Neural cell (in vitro differentiated cells): ENCODE data around the gene BCAR3. TPM values are rescaled to one million over a fixed set of nuclear protein-coding genes. Genes with fewer than 3 reads are reported as not detected.
"Not testable (repeated sequence)": the region's sequence is repeated elsewhere in the genome, so short reads cannot be mapped to it uniquely, and the experiment has no call there.

ENCODE experiments used
- H2AFZ ChIP-seq: fragments of 200-600, 300-800 bp; sonication (generic), shearing (Covaris generic); 2 replicates; pipeline ENCODE4 v1.6.0; 2014; ENCODE audit warnings: low read depth, mild to moderate bottlenecking, antibody characterized with exemption, low read length, moderate library complexity
- H3F3A ChIP-seq: fragments of 200-600 bp; shearing (Covaris generic); 2 replicates; pipeline ENCODE4 v1.6.1; 2016; ENCODE audit warnings: mild to moderate bottlenecking, moderate library complexity, mixed read lengths, antibody characterized with exemption, low read length; ENCODE audit not compliant: insufficient read depth, poor library complexity, severe bottlenecking
- H3K27ac ChIP-seq: fragments of 200-600, 300-800 bp; sonication (generic), shearing (Covaris generic); 2 replicates; pipeline ENCODE4 v1.5.1; 2014; ENCODE audit warnings: mild to moderate bottlenecking, low read length, moderate library complexity
- H3K27me3 ChIP-seq: fragments of 300-800, 200-600 bp; sonication (generic), shearing (Covaris generic); 2 replicates; pipeline ENCODE4 v1.6.0; 2014; ENCODE audit warnings: mild to moderate bottlenecking, low read depth, low read length, moderate library complexity; ENCODE audit not compliant: insufficient read depth
- H3K36me3 ChIP-seq: fragments of 300-800, 200-600 bp; sonication (generic), shearing (Covaris generic); 2 replicates; pipeline ENCODE4 v1.5.1; 2014; ENCODE audit warnings: mild to moderate bottlenecking, antibody characterized with exemption, low read length, moderate library complexity; ENCODE audit not compliant: insufficient read depth
- H3K4me2 ChIP-seq: fragments of 300-800, 200-600 bp; sonication (generic), shearing (Covaris generic); 2 replicates; pipeline ENCODE4 v1.6.0; 2014; ENCODE audit warnings: mild to moderate bottlenecking, low read length
- H3K4me3 ChIP-seq: fragments of 300-800, 200-600 bp; sonication (generic), shearing (Covaris generic); 2 replicates; pipeline ENCODE4 v1.5.1; 2014; ENCODE audit warnings: mild to moderate bottlenecking, low read length, moderate library complexity
- H3K79me2 ChIP-seq: fragments of 200-600 bp; shearing (Covaris generic); replicated peaks from 2 replicates; pipeline ENCODE4 v1.6.0; 2014; ENCODE audit warnings: mild to moderate bottlenecking, low read length, moderate library complexity; ENCODE audit not compliant: insufficient read depth
- H3K9ac ChIP-seq: fragments of 300-800, 200-600 bp; sonication (generic), shearing (Covaris generic); 2 replicates; pipeline ENCODE4 v1.6.1; 2016; ENCODE audit warnings: mild to moderate bottlenecking, low read length, mixed read lengths
- H3K9me2 ChIP-seq: fragments of 200-600 bp; shearing (Covaris generic); 2 replicates; pipeline ENCODE4 v1.6.1; 2016; ENCODE audit warnings: mild to moderate bottlenecking, low read length, mixed read lengths; ENCODE audit not compliant: insufficient read depth
- H3K9me3 ChIP-seq: fragments of 200-600, 300-800 bp; sonication (generic), shearing (Covaris generic); 2 replicates; pipeline ENCODE4 v1.6.1; 2016; ENCODE audit warnings: mild to moderate bottlenecking, mixed run types, low read length, moderate library complexity, mixed read lengths
- H4K20me1 ChIP-seq: fragments of 200-600 bp; shearing (Covaris generic); 2 replicates; pipeline ENCODE4 v1.6.1; 2016; ENCODE audit warnings: mild to moderate bottlenecking, mixed run types; ENCODE audit not compliant: insufficient read depth
- EP300 ChIP-seq: fragments of 450-650 bp; conservative IDR thresholded peaks from 2 replicates; pipeline ENCODE4 v1.6.1; 2014; ENCODE audit warnings: antibody characterized with exemption, mild to moderate bottlenecking, moderate library complexity; ENCODE audit not compliant: poor library complexity, severe bottlenecking
- EZH2 ChIP-seq: fragments of 200-600, 300-800 bp; shearing (Covaris generic), sonication (generic); IDR thresholded peaks from 2 replicates; pipeline ENCODE4 v1.6.1; 2014; ENCODE audit warnings: antibody characterized with exemption, low read length, borderline replicate concordance, mild to moderate bottlenecking; ENCODE audit not compliant: insufficient read depth, poor library complexity, severe bottlenecking
- MXI1 ChIP-seq: fragments of 450-650 bp; conservative IDR thresholded peaks from 2 replicates; pipeline ENCODE4 v1.6.1; 2014; ENCODE audit warnings: antibody characterized with exemption, mild to moderate bottlenecking; ENCODE audit not compliant: poor library complexity, severe bottlenecking
- POLR2AphosphoS5 ChIP-seq: IDR thresholded peaks from 2 replicates; pipeline ENCODE4 v1.6.1; 2012
- RAD21 ChIP-seq: fragments of 450-650 bp; conservative IDR thresholded peaks from 2 replicates; pipeline ENCODE4 v1.6.1; 2014; ENCODE audit warnings: antibody characterized with exemption, mild to moderate bottlenecking, moderate library complexity
- REST ChIP-seq: IDR thresholded peaks from 2 replicates; pipeline ENCODE4 v1.6.1; 2012; ENCODE audit warnings: borderline replicate concordance
- SMC3 ChIP-seq: fragments of 450-650 bp; conservative IDR thresholded peaks from 2 replicates; pipeline ENCODE4 v1.6.1; 2014; ENCODE audit warnings: antibody characterized with exemption, mild to moderate bottlenecking, moderate library complexity; ENCODE audit not compliant: poor library complexity
- TAF1 ChIP-seq: IDR thresholded peaks from 2 replicates; pipeline ENCODE4 v1.6.1; 2012; ENCODE audit warnings: low read depth
- polyA plus RNA-seq: library from polyadenylated mRNA; depleted of rRNA; stranded (reverse); fragments of >200 nt; gene quantifications from 2 replicates; pipeline ENCODE4 v1.2.3, GENCODE V29; 2014
- TF ChIP-seq, protein P1 (sequence below): fragments of 450-650 bp; IDR thresholded peaks from 2 replicates; pipeline ENCODE4 v1.5.1; 2014; ENCODE audit warnings: antibody characterized with exemption, mild to moderate bottlenecking, moderate library complexity; ENCODE audit not compliant: poor library complexity, severe bottlenecking

Gene BCAR3
- polyA plus RNA-seq, 1 donor from 2014 or later = 2.5 TPM

DNA sequence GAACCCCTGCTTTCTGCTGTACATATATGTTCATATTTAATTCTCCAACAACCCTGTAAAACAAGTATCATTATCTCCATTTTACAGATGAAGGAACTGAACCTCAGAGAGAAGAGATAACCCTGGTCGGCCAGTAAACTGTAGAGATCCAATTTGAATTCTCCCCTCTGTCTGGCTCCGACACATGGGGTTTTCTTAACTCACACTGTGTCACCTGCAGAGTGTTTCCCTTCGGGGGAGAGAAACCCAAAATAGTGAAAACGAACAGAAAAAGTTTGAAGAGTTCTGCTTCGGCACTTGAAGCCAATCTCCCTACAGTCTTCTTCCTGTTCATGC is 17.4 kb upstream of the BCAR3 start:
- Histone ChIP-seq H3K27me3 (no peaks in the 10 kb centered on the region), H3K9me3 (no peaks in the 10 kb centered on the region), H3K79me2 (no peaks in the 10 kb centered on the region), H3K27ac (no peak overlapping the region), H3K4me3 (no peak overlapping the region), H3F3A (no peaks in the 10 kb centered on the region), H3K4me2 (no peak overlapping the region), H4K20me1 (no peaks in the 10 kb centered on the region), H3K36me3 (no peaks in the 10 kb centered on the region), H2AFZ (no peak overlapping the region), H3K9ac (no peak overlapping the region), H3K9me2 (no peaks in the 10 kb centered on the region)
- TF ChIP-seq EZH2 (no peak), SMC3 (no peak), MXI1 (no peak), EP300 (no peak), RAD21 (no peak), REST (no peak), TAF1 (no peak), POLR2AphosphoS5 (no peak)
- TF ChIP-seq, protein P1, sequence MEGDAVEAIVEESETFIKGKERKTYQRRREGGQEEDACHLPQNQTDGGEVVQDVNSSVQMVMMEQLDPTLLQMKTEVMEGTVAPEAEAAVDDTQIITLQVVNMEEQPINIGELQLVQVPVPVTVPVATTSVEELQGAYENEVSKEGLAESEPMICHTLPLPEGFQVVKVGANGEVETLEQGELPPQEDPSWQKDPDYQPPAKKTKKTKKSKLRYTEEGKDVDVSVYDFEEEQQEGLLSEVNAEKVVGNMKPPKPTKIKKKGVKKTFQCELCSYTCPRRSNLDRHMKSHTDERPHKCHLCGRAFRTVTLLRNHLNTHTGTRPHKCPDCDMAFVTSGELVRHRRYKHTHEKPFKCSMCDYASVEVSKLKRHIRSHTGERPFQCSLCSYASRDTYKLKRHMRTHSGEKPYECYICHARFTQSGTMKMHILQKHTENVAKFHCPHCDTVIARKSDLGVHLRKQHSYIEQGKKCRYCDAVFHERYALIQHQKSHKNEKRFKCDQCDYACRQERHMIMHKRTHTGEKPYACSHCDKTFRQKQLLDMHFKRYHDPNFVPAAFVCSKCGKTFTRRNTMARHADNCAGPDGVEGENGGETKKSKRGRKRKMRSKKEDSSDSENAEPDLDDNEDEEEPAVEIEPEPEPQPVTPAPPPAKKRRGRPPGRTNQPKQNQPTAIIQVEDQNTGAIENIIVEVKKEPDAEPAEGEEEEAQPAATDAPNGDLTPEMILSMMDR = no peak

DNA sequence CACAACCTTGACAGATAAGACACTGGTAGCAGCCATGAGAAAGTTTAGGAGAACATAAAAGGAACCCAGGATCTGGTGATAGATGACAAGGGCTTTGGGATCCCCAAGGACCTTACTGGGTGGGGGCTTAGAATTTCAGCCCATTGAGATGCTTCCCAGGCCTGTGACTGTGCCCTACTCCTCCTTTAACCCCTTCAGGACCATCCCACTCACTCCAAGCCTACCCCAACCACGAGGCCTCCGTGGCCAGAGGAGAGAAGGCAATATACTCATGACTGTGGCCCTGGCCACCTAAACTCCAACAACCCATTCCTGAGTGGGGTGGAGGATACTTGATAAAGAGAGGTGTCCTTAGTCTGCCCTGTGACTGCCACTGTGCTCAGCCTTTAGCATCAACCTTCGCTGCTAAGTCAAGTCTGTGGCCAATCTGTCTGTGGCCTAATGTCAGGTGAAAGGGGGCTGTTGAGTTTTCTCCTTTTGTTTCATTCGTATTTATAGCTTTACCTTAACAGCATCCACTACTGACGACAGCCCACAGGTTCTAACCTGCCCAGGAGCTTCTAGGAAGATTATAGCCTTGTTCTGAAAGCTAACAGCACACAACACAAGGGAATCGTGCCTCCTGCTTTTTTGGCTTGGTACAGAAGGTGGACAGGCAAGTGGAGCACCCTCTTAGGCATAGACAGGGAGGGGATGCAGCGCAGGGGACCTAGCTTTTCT is 16.9 kb upstream of the BCAR3 start:
- Histone ChIP-seq H3K27me3 (no peaks in the 10 kb centered on the region), H3K79me2 (no peaks in the 10 kb centered on the region), H3F3A (no peaks in the 10 kb centered on the region), H3K27ac (no peak overlapping the region), H3K9me2 (no peaks in the 10 kb centered on the region), H3K4me2 (no peak overlapping the region), H2AFZ (no peak overlapping the region), H3K36me3 (no peaks in the 10 kb centered on the region), H4K20me1 (no peaks in the 10 kb centered on the region), H3K4me3 (no peak overlapping the region), H3K9me3 (no peaks in the 10 kb centered on the region), H3K9ac (no peak overlapping the region)
- TF ChIP-seq RAD21 (no peak), REST (no peak), MXI1 (no peak), TAF1 (no peak), EZH2 (no peak), EP300 (no peak), POLR2AphosphoS5 (no peak), SMC3 (no peak)
- TF ChIP-seq, protein P1 = no peak

DNA sequence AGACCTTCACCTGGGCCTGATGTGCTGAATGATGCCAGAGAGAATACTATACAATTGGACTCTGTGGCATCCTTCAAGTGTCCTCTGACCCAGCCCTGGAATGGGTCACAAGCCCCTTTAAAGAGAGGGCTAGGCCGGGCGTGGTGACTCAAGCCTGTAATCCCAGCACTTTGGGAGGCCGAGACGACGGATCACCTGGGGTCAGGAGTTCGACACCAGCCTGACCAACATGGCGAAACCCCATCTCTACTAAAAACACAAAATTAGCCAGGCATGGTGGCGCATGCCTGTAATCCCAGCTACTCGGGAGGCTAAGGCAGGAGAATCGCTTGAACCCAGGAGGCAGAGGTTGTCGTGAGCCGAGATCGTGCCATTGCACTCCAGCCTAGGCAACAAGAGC is 15.9 kb upstream of the BCAR3 start:
- H3K27ac ChIP-seq, H3K4me2 ChIP-seq, H4K20me1 ChIP-seq, H3F3A ChIP-seq, H3K9ac ChIP-seq, H3K36me3 ChIP-seq, H3K79me2 ChIP-seq, H3K9me3 ChIP-seq, H3K27me3 ChIP-seq, H3K4me3 ChIP-seq, H3K9me2 ChIP-seq, H2AFZ ChIP-seq: not testable (repeated sequence)
